Measurements from ENCODE around the gene VSNL1.

The VSNL1 gene

DNA sequence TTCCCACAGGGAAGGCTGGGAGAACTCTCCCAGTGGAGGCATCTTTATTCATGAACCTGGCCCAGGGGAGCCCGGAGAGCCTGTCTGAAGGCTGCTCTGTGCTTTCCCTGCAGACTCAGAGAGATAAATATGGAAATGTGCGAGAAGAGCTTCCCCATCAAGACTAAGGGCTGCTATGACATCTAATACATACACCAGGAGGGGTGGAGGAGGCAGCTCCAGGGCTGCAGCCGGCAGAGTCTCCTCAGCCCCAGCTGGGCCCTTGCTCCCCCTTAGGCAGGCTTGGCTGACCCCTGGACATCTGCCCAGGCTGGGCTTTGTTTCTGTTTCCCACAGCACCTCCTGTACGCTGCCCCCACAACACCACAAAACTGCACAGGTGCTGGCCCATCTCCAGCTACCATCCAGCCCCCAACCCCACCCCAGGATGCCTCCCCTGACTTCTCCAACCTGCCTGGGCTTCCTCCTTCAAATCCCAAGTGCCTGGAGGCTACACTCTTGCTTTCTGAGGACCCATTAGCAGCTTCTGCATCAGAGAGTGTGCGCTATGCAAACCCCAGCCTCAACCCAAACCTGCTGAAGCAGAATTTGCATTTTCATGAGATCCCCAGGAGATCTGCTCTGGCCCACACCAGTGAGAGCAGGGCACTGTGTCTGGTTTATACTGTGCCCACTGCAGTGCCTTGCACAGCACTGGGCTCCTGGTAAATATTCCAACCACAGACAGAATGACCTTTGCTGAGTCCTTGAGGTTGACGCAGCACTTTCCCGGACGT lies 96.8 kb downstream of the VSNL1 start:
- H3K4me3 Mint-ChIP-seq: no peak overlapping the region
- H3K9me3 Mint-ChIP-seq: no peaks in the 10 kb centered on the region
- no peaks in the 10 kb centered on the region for H3K36me3 Mint-ChIP-seq (ENCODE audit: low read depth)
- H3K27me3 Mint-ChIP-seq (ENCODE audit: low read depth): peaks cover 3% of the 10 kb centered on the region
- TF ChIP-seq, protein P1, sequence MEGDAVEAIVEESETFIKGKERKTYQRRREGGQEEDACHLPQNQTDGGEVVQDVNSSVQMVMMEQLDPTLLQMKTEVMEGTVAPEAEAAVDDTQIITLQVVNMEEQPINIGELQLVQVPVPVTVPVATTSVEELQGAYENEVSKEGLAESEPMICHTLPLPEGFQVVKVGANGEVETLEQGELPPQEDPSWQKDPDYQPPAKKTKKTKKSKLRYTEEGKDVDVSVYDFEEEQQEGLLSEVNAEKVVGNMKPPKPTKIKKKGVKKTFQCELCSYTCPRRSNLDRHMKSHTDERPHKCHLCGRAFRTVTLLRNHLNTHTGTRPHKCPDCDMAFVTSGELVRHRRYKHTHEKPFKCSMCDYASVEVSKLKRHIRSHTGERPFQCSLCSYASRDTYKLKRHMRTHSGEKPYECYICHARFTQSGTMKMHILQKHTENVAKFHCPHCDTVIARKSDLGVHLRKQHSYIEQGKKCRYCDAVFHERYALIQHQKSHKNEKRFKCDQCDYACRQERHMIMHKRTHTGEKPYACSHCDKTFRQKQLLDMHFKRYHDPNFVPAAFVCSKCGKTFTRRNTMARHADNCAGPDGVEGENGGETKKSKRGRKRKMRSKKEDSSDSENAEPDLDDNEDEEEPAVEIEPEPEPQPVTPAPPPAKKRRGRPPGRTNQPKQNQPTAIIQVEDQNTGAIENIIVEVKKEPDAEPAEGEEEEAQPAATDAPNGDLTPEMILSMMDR (IDR thresholded peaks at IDR 0.05; ENCODE audit: unreplicated experiment in 3 of 3): no peak
- H3K27ac Mint-ChIP-seq: peak overlapping the region; percentile 27 to 62 (median 48)
- peaks cover 36% of the 10 kb centered on the region for H3K4me1 Mint-ChIP-seq

DNA sequence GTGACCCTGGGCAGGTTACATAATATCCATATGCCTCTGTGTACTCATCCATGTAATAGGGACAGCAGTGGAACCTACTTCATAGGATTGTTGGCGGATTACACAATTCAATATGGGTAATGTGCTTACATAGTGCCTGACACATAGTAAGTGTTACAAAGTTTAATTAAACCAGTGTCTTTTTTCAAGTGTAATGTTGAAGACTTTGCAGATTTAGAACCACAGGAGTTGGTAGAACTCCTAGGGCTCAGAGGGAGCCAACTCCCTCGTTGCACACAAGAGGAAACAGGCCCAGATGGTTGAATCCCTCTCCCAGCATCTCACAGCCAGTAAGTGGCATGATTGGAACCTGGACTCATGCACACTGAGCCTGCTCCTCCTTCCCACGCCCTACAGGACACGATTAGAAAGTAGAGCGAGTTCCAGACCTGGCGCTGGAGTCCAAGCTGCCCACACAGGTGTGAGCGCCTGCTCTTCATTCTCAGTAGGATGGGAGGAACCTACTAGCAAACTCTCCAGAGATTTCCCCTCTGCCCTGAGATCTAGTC lies 97.8 kb downstream of the VSNL1 start:
- Mint-ChIP-seq H3K27me3 (ENCODE audit: low read depth) (peaks cover 3% of the 10 kb centered on the region), H3K4me1 (peaks cover 36% of the 10 kb centered on the region), H3K9me3 (no peaks in the 10 kb centered on the region), H3K27ac (peak overlapping the region in 1 of 3 experiments; percentile 48), H3K36me3 (ENCODE audit: low read depth) (no peaks in the 10 kb centered on the region), H3K4me3 (no peak overlapping the region)
- TF ChIP-seq, protein P1 (IDR thresholded peaks at IDR 0.05; ENCODE audit: unreplicated experiment in 3 of 3): no peak

DNA sequence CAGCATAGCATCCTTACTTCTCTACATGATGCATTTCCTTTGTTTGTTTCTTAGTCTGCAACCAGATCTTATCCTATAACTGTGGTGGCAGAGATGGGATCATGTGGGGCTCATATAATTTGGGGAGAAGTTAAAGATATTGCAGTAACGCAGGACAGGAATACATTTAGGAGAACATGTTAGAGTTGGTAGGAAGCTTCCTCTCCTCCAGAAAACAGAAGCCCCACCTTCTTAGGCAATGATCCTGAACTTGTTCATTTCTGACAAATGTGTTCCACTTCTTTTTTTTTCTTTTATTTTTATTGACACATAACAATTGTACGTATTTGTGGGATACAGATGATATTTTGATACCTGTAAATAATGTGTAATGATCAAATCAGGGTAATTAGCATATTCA lies 99.9 kb downstream of the VSNL1 start:
- Mint-ChIP-seq H3K4me1 (peaks cover 32% of the 10 kb centered on the region), H3K4me3 (no peak overlapping the region), H3K27me3 (ENCODE audit: low read depth) (peaks cover 3% of the 10 kb centered on the region), H3K9me3 (no peaks in the 10 kb centered on the region), H3K36me3 (ENCODE audit: low read depth) (no peaks in the 10 kb centered on the region), H3K27ac (no peak overlapping the region)
- TF ChIP-seq, protein P1 (IDR thresholded peaks at IDR 0.05; ENCODE audit: unreplicated experiment in 3 of 3): no peak

DNA sequence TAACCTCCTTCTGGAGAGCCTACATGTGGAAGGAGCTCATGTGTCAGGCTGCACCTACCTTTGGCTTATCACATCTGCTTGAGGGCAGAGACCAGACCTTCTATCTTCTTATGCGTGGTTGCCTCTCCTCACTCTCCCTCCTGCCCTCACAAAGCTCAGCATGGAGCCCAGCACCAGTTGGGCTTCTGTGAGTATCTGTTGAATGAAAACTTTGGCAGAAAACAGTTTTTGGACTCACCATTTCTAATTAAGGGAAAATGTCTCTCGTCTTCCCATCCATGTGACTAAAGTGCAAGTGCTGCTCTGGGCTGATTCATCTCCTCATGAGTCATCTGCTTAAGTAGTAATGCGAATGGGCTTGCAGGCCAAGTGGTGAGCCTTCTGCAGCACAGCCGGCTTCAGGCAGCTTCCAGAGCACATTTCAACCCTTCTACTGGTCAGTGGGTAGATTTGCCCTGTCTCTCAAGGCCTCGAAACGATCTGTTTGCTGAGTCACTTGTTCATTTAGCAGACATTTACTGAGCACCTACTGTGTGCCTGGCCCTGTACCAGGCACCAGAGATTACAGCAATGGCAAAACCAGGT lies 102.6 kb downstream of the VSNL1 start:
- H3K27me3 Mint-ChIP-seq (ENCODE audit: low read depth): peaks cover 3% of the 10 kb centered on the region
- TF ChIP-seq, protein P1 (IDR thresholded peaks at IDR 0.05; ENCODE audit: unreplicated experiment in 3 of 3): no peak
- no peak overlapping the region for H3K27ac Mint-ChIP-seq
- H3K9me3 Mint-ChIP-seq: no peaks in the 10 kb centered on the region
- peaks cover 23% of the 10 kb centered on the region for H3K4me1 Mint-ChIP-seq
- H3K36me3 Mint-ChIP-seq (ENCODE audit: low read depth): no peaks in the 10 kb centered on the region
- H3K4me3 Mint-ChIP-seq: no peak overlapping the region

DNA sequence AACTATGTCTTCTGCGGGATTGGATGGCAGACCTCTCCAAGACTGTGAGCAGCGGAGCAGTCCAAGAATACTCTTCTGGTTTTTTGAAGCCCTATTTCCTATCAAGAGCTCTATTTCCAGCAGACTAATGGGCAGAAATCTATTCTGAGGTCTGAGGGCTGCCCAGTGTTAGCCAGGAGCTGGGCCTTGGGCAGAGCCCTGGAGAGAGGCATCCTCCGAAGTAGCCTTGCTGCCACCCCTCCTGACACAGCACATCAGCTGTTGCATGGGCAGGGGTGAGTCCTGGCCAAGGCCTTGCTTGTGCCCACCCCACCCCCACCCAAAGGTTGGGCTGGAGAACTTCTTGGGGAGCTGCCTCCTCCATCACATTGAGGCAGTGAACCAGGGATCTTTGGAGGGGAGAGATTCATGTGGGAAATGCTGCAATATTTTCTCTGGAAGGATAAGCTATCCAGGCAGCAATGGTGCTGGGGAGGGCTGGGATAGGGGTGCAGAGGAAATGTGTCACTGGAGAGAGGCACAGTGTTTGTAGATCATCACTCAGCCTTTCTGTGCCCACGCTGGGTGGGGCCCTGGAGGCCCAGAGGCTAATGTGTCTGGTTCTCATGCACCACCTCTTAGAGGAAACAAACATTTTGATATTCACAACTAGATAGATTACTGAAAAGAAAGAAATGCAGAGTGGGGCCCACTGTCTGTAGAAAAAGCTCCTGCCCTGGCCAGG lies 104.7 kb downstream of the VSNL1 start:
- H3K27me3 Mint-ChIP-seq (ENCODE audit: low read depth): no peaks in the 10 kb centered on the region
- TF ChIP-seq, protein P1 (IDR thresholded peaks at IDR 0.05; ENCODE audit: unreplicated experiment in 3 of 3): no peak
- H3K27ac Mint-ChIP-seq: peak overlapping the region in 2 of 3 experiments; percentile 17 to 24
- H3K9me3 Mint-ChIP-seq: no peaks in the 10 kb centered on the region
- H3K4me3 Mint-ChIP-seq: no peak overlapping the region
- H3K4me1 Mint-ChIP-seq: peaks cover 23% of the 10 kb centered on the region
- peaks cover 3% of the 10 kb centered on the region for H3K36me3 Mint-ChIP-seq (ENCODE audit: low read depth)

Data from nephron (organoid).